AG09319 (cell line): ENCODE data around the gene MECR.

ENCODE experiments used
- DNase-seq: peaks from one replicate; pipeline ENCODE4 v3.0.0-alpha.2; 2010; ENCODE audit warnings: low read depth; ENCODE audit errors: extremely low read depth
- CTCF ChIP-seq: IDR thresholded peaks from 2 replicates; pipeline ENCODE4 v1.5.1; 2011; ENCODE audit warnings: low read depth, mild to moderate bottlenecking, inconsistent platforms, low read length, moderate library complexity

MECR gene

GRCh38 chr1:29179641-29180184 lies 51.0 kb downstream of the MECR start:
- TF ChIP-seq CTCF, result no peak
- DNase-seq, result no peak

DNA sequence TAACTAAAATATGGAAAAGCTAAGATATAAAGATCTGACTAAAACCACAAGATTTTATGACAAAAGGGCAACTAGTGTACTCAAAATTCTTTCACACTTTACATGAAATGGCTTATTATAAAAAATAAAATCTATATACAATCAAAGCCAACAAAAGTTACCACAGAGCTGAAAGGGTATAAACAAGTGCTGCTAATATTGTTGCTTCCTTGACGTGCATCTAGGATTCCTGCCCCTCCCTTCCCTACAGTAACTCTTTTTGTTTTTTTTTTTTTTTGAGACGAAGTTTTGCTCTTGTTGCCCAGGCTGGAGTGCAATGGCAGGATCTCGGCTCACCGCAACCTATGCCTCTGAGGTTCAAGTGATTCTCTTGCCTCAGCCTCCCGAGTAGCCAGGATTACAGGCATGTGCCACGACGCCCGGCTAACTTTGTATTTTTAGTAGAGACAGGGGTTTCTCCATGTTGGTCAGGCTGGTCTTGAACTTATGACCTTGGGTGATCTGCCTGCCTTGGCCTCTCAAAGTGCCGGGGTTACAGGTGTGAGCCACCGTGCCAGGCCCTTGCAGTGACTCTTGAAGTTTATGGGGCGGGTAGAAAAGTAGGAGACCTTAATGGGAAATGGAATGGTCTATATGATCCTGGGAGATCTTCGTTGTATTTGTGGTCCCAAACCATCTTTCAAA lies 53.6 kb downstream of the MECR start:
- TF ChIP-seq CTCF, result no peak
- DNase-seq, result no peak

DNA sequence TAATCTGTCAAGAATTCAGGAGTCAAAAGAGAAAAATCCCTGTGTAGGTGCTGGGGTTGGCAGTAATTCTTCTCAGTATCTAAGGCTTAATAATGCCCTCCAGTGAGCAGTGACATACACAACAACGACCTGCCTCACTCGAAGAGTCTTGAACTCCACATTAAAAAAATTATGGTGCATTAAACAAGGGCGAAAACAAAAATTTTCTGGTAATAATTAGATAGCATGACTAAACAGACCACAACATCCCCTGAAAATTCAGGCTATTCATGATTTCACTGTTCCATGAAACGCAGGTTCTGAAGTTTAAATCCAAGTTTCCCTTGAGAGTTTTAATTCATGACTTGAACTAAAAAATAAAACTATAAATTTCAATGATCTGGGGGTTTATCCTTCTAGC lies 54.2 kb downstream of the MECR start:
- no peak for TF ChIP-seq CTCF
- no peak for DNase-seq

- TF ChIP-seq CTCF, result no peak
- no peak for DNase-seq
Observed at GRCh38 chr1:29172415-29172939, 58.3 kb downstream of the MECR start.

- no peak for TF ChIP-seq CTCF
- DNase-seq, result no peak
Observed at GRCh38 chr1:29171521-29171920, 59.2 kb downstream of the MECR start.

GRCh38 chr1:29171089-29171488 lies 59.6 kb downstream of the MECR start:
- no peak for TF ChIP-seq CTCF
- no peak for DNase-seq

GRCh38 chr1:29169976-29170375 lies 60.8 kb downstream of the MECR start:
- no peak for DNase-seq

More at GRCh38 chr1:29169976-29170375, 60.8 kb downstream of the MECR start:
- no peak for TF ChIP-seq CTCF
